Sciatic nerve (tissue), 2 donors: ENCODE results near the gene NDUFV3. TPM values are rescaled to one million over a fixed set of nuclear protein-coding genes. Genes with fewer than 3 reads are reported as not detected.
"Not testable (repeated sequence)": the region's sequence is repeated elsewhere in the genome, so short reads cannot be mapped to it uniquely, and the experiment has no call there.

Experiments
- ATAC-seq: fragments of 200-7000 bp; cut with Tn5 transposase; one replicate; pipeline ENCODE4 v1.9.1; 2020; ENCODE audit warnings: mild to moderate bottlenecking, moderate library complexity
- DNase-seq: peaks from one replicate; pipeline ENCODE4 v3.0.0-alpha.2; 2020; ENCODE audit warnings: low spot score
- intact Hi-C: fragments of 100-400 bp; cut with DNase I; formaldehyde crosslinking; loops from one replicate; pipeline ENCODE4 v1.14.2; 2022
- total RNA-seq: library from RNA; stranded (reverse); fragmentation: NEBNext Ultra II Directional; extraction: Animal tissue kit (Norgen Biotek cat#: 25700); gene quantifications from one replicate; pipeline ENCODE4 v1.2.1, GENCODE V29; 2021
- donor health status: DM: no; HTN: no; CAD: no.
- donor health status: DM: no; HTN: no; CAD: no.

NDUFV3 gene
- total RNA-seq, 1 donor from 2014 or later = 43.8 TPM

- intact Hi-C loops = no loop called here
- ATAC-seq (peak; percentile 100), DNase-seq (peak; percentile 99)
Measured at GRCh38 chr21:42878993-42879787, 13.9 kb upstream of the NDUFV3 start, which contains the start of gene WDR4. Gene WDR4, minus strand, starts transcription at chr21:42879539. Its CDS starts 44 bp downstream, at chr21:42879495.

DNA sequence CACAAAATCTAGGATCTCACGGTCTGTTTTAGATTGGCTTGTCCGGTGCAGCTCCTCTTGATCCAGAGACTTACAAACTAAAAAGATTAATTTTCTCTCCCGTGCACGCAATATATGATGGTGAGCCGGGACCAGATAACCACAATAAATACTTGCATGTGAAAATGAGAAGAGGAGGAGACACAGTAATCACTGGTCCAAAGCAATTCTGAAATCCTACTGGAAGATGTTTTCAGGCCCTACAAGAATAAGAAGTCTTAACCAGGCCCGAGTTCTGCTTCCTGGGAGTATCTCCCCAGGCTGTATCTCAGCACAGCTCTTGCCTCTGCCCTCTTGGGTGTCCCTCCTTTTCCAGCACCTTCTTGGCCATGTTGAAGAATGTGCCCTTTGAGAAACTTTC, 12.8 kb upstream of the NDUFV3 start:
- ATAC-seq (no peak), DNase-seq (no peak)
- intact Hi-C loops = no loop called here

DNA sequence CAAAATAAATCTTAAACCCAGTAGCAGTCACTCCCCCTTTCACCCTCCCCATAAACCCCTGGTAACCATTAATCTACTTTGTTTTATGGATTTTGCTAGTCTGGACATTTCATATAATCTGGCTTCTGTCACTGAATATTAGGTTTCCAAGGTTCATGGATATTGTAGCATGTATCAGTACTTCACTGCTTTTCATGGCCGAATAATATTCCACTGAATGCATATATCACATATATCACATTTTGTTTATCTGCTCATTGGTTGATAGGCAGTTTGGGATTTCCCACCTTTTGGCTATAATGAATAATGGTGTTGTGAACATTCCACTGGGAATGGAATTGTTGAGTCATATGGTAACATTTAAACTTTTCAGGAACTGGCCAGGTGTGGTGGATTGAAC, 9.2 kb upstream of the NDUFV3 start:
- ATAC-seq (no peak), DNase-seq (no peak)
- intact Hi-C loops = no loop called here

GRCh38 chr21:42887326-42887725, 5.8 kb upstream of the NDUFV3 start:
- DNase-seq = no peak
- ATAC-seq = no peak
- intact Hi-C loops = no loop called here

DNA sequence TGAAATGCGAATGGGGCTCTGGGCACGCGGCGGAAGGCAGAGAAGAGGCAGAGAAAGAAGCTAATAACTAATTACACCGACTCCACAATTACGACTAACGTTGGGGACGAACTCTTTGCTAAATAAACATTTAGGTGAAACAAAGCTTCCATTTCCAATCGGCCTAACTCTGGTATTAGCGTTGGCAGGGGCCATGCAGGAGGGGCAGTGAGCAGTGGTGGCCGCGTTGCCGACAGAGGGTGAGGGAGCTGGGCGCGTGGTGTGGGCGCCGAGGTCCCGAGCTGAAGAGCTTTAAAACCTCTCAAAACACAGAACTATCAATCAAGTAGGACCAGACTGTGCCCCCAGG, 553 bp upstream of the NDUFV3 start:
- no peak for DNase-seq
- intact Hi-C loops = no loop called here
- peak; percentile 42 for ATAC-seq

- no peak for DNase-seq
- no peak for ATAC-seq
- intact Hi-C loops = no loop called here
Measured at GRCh38 chr21:42900446-42900845, 7.3 kb downstream of the NDUFV3 start.

GRCh38 chr21:42903817-42904216, 10.7 kb downstream of the NDUFV3 start:
- intact Hi-C loops = no loop called here
- DNase-seq (no peak), ATAC-seq (no peak)

- no peak for DNase-seq
- intact Hi-C loops = no loop called here
- no peak for ATAC-seq
Measured at GRCh38 chr21:42905195-42905594, 12.1 kb downstream of the NDUFV3 start.

DNA sequence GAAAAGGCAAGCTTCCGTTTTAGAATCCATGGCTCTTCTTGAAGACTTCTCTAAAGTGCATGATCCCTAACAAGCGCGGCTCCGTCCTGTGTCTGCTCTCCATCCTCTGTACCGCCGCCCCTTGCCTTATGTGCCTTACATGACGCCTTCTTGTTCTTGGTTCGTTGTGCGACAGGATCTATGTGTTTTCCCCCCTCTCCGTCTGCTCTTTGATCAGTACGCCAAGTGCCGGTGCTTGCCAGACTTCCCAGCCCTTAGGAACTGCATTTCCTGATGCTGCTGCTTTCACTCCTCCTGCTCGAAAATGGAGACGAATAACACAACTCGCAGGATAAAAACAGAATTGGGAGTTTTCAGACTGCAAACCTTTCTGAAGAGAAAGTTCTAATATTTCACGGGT, 13.1 kb downstream of the NDUFV3 start:
- intact Hi-C loops = no loop called here
- ATAC-seq (no peak), DNase-seq (no peak)

- intact Hi-C loops, ATAC-seq, DNase-seq: not testable (repeated sequence)
Measured at GRCh38 chr21:42908484-42908883, 15.4 kb downstream of the NDUFV3 start.

GRCh38 chr21:42911920-42912319, 18.8 kb downstream of the NDUFV3 start:
- DNase-seq, ATAC-seq, intact Hi-C loops: not testable (repeated sequence)

DNA sequence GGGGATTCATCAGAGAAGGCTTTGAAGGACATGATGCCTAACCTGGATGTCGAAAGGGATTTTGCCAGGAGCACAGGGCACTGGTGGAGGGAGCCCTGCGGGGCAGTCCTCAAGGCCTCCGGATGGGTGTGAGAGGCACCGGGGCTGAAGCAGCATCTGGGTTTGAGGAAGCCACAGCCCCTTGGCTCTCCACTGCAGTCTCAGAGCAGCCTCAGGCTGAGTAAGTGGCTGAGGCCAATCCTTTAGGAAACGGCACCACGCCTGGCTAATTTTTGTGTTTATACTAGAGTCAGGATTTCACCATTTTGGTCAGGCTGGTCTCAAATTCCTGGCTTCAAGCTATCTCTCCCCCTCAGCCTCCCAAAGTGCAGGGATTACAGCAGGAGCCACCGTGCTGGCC, 20.4 kb downstream of the NDUFV3 start:
- no peak for ATAC-seq
- DNase-seq = no peak
- intact Hi-C loops = no loop called here

GRCh38 chr21:42918291-42918690, 25.2 kb downstream of the NDUFV3 start:
- ATAC-seq (no peak), DNase-seq (no peak)
- intact Hi-C loops = no loop called here

GRCh38 chr21:42921927-42922326, 28.8 kb downstream of the NDUFV3 start:
- DNase-seq (no peak), ATAC-seq (no peak)
- intact Hi-C loops = loop anchor here (5.0 kb wide), 1 partner anchor 50 kb away; the partner anchor contains the start of gene PKNOX1

DNA sequence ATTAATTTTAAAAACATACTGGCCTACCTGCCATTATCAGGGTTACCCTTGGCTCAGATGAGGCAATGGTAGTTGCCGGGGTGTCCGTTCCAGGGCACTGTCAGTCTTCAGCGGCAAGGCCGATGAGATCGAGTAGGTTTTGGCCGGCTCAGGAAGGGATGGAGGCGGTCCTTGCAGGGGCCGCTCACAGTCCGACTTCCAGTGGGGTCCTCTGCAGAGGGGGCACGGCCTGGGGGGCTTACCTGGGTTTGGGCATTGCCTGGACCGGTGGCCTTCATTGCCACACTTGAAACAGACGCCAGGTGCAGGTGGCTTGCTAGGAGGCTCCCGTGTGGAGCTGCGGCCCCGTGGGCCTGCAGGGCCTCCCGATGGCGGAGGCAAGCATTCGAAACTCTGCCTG, 29.8 kb downstream of the NDUFV3 start:
- DNase-seq (no peak), ATAC-seq (no peak)
- intact Hi-C loops = loop anchor here (5.0 kb wide), 1 partner anchor 49 kb away; the partner anchor contains the start of gene PKNOX1

DNA sequence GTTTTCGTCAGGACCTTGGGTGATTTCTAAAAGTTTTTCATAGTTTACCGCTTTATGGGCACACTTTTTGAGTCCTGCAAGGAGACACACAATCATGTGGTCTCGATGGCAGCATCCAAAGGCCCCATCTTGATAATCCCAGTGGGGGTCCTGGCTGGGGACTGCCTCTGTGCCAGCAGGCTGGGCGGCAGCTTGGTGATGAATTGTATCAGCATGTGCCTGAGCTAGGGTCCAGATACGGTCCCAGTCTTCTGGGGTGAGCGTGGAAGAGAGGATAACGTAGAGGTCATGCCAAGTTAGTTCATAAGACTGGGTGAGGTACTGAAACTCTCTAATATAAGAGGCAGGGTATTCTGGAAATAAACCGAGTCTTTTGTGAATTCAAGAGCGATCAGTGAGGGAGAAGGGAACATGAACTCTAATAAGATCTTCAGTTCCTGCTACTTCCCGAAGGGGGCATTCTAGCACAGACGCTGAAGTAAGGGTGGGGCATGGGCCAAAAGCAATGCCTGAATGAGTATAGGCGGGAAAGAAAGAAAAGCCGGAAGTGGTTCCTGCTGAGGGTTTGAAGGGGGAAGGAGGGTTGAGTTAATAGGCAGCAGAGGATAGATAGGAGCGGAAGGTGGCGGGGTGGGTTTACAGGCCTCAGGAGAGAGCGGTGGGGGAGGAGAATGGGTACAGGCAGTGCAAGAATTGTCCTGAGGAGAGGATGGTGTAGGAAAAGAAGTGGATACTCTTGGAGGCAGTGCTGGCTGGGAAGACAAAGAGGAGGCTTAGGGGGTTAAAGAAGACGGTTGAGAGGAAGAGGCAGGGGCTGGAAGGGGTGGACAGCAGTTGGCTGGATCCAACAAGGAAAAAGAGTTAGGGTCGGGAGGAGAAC, 30.7 kb downstream of the NDUFV3 start:
- DNase-seq = peak; percentile 78
- peak; percentile 93 for ATAC-seq
- intact Hi-C loops = loop anchor here (5.0 kb wide), 1 partner anchor 49 kb away; the partner anchor contains the start of gene PKNOX1

- ATAC-seq = no peak
- intact Hi-C loops = loop anchor here (5.0 kb wide), 1 partner anchor 48 kb away; the partner anchor contains the start of gene PKNOX1
- no peak for DNase-seq
Measured at GRCh38 chr21:42924433-42924751, 31.3 kb downstream of the NDUFV3 start.

GRCh38 chr21:42925114-42925926, 32.2 kb downstream of the NDUFV3 start, which contains the start of gene ERVH48-1:
Gene ERVH48-1, minus strand, starts transcription at chr21:42925630. Its CDS starts 6,624 bp downstream, at chr21:42919006.
- DNase-seq (no peak), ATAC-seq (no peak)
- intact Hi-C loops = no loop called here
